ENCODE data around the gene KCNQ5. TPM values are rescaled to one million over a fixed set of nuclear protein-coding genes. Genes with fewer than 3 reads are reported as not detected.

The KCNQ5 gene
- polyA plus RNA-seq, 1 donor (not counting 4 experiments of a cell fraction or from before 2014, with no cell fraction given), result 3.4 TPM

- no peaks in the 10 kb centered on the region for H3K79me2 ChIP-seq (ENCODE audit: control insufficient read depth, insufficient read depth, low read length)
- FAIRE-seq, result no peak
- H3K9me1 ChIP-seq (ENCODE audit: control insufficient read depth, extremely low read depth, insufficient read depth, low read length), result no peaks in the 10 kb centered on the region
- no peaks in the 10 kb centered on the region for H3K36me3 ChIP-seq (ENCODE audit: control insufficient read depth in 2 of 2, extremely low read depth in 1 of 2, insufficient read depth in 2 of 2, low read length in 2 of 2)
- H2AFZ ChIP-seq (ENCODE audit: control insufficient read depth, low read length), result no peak overlapping the region
- DNase-seq (ENCODE audit: low read depth, low spot score), result no peak
- H4K20me1 ChIP-seq (ENCODE audit: control insufficient read depth, extremely low read depth, insufficient read depth, low read length), result no peaks in the 10 kb centered on the region
- no peaks in the 10 kb centered on the region for H3K4me1 ChIP-seq (ENCODE audit: control insufficient read depth, extremely low read depth, insufficient read depth, low read length)
- TF ChIP-seq, protein P1, sequence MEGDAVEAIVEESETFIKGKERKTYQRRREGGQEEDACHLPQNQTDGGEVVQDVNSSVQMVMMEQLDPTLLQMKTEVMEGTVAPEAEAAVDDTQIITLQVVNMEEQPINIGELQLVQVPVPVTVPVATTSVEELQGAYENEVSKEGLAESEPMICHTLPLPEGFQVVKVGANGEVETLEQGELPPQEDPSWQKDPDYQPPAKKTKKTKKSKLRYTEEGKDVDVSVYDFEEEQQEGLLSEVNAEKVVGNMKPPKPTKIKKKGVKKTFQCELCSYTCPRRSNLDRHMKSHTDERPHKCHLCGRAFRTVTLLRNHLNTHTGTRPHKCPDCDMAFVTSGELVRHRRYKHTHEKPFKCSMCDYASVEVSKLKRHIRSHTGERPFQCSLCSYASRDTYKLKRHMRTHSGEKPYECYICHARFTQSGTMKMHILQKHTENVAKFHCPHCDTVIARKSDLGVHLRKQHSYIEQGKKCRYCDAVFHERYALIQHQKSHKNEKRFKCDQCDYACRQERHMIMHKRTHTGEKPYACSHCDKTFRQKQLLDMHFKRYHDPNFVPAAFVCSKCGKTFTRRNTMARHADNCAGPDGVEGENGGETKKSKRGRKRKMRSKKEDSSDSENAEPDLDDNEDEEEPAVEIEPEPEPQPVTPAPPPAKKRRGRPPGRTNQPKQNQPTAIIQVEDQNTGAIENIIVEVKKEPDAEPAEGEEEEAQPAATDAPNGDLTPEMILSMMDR (optimal IDR thresholded peaks at IDR 0.05 in 1 of 3, IDR thresholded peaks at IDR 0.05 in 1 of 3, conservative IDR thresholded peaks at IDR 0.05 in 1 of 3; ENCODE audit: extremely low read depth in 1 of 3, insufficient read depth in 2 of 3, low read length in 3 of 3), result no peak
- no peak for TF ChIP-seq EZH2 (IDR thresholded peaks at IDR 0.05; ENCODE audit: low read length)
- dilution Hi-C loops (cut with MboI; ENCODE audit: extremely low pct_ligation_motif_present, low sequenced_read_pairs), result no loop called here
- H3K4me2 ChIP-seq (ENCODE audit: control insufficient read depth, extremely low read depth, insufficient read depth, low read depth, low read length), result no peak overlapping the region
- no peak overlapping the region for H3K4me3 ChIP-seq (ENCODE audit: control insufficient read depth in 2 of 3, extremely low read depth in 1 of 3, insufficient read depth in 2 of 3, low read depth in 1 of 3, low read length in 3 of 3)
- H3K9me3 ChIP-seq (ENCODE audit: control insufficient read depth, low read depth, low read length), result no peaks in the 10 kb centered on the region
- H3K27me3 ChIP-seq (ENCODE audit: control insufficient read depth, extremely low read depth, insufficient read depth, low read length), result no peaks in the 10 kb centered on the region
- no peak overlapping the region for H3K27ac ChIP-seq (ENCODE audit: control insufficient read depth, insufficient read depth, low read length)
- H3K9ac ChIP-seq (ENCODE audit: control insufficient read depth, extremely low read depth, insufficient read depth, low read length), result no peak overlapping the region
Measured at GRCh38 chr6:73017476-73017875, 395.6 kb downstream of the KCNQ5 start.

DNA sequence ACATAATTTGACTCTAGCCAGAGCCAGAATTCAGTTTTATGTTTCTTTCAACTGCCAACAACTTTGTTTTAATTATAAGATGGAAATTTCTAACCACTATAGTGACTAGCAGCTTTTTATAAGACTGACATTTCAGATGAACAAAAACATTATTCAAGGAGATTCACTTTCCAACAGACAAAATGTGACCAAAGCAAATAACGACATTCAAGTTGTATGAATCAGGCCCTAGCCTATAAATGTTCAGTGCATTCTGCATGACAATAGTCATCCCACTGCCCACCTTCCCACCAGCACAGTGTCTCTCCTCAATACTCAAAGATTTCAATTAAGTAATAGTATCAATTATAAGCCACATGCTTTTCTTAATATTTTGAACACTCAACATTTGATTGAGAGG lies 402.7 kb downstream of the KCNQ5 start:
- H3K36me3 ChIP-seq (ENCODE audit: control insufficient read depth in 2 of 2, extremely low read depth in 1 of 2, insufficient read depth in 2 of 2, low read length in 2 of 2), result no peaks in the 10 kb centered on the region
- H3K4me1 ChIP-seq (ENCODE audit: control insufficient read depth, extremely low read depth, insufficient read depth, low read length), result no peaks in the 10 kb centered on the region
- no peaks in the 10 kb centered on the region for H3K9me3 ChIP-seq (ENCODE audit: control insufficient read depth, low read depth, low read length)
- H3K9me1 ChIP-seq (ENCODE audit: control insufficient read depth, extremely low read depth, insufficient read depth, low read length), result no peaks in the 10 kb centered on the region
- H3K4me3 ChIP-seq (ENCODE audit: control insufficient read depth in 2 of 3, extremely low read depth in 1 of 3, insufficient read depth in 2 of 3, low read depth in 1 of 3, low read length in 3 of 3), result no peak overlapping the region
- FAIRE-seq, result no peak
- H3K4me2 ChIP-seq (ENCODE audit: control insufficient read depth, extremely low read depth, insufficient read depth, low read depth, low read length), result no peak overlapping the region
- no peak overlapping the region for H3K27ac ChIP-seq (ENCODE audit: control insufficient read depth, insufficient read depth, low read length)
- dilution Hi-C loops (cut with MboI; ENCODE audit: extremely low pct_ligation_motif_present, low sequenced_read_pairs), result no loop called here
- DNase-seq (ENCODE audit: low read depth, low spot score), result no peak
- no peak overlapping the region for H3K9ac ChIP-seq (ENCODE audit: control insufficient read depth, extremely low read depth, insufficient read depth, low read length)
- H3K79me2 ChIP-seq (ENCODE audit: control insufficient read depth, insufficient read depth, low read length), result no peaks in the 10 kb centered on the region
- no peak for TF ChIP-seq EZH2 (IDR thresholded peaks at IDR 0.05; ENCODE audit: low read length)
- TF ChIP-seq, protein P1 (optimal IDR thresholded peaks at IDR 0.05 in 1 of 3, IDR thresholded peaks at IDR 0.05 in 1 of 3, conservative IDR thresholded peaks at IDR 0.05 in 1 of 3; ENCODE audit: extremely low read depth in 1 of 3, insufficient read depth in 2 of 3, low read length in 3 of 3), result no peak
- no peak overlapping the region for H2AFZ ChIP-seq (ENCODE audit: control insufficient read depth, low read length)
- H4K20me1 ChIP-seq (ENCODE audit: control insufficient read depth, extremely low read depth, insufficient read depth, low read length), result no peaks in the 10 kb centered on the region
- H3K27me3 ChIP-seq (ENCODE audit: control insufficient read depth, extremely low read depth, insufficient read depth, low read length), result no peaks in the 10 kb centered on the region

Measured in keratinocyte (primary cell).